Vagina (tissue), 2 donors: ENCODE measurements around the gene TOP3B. TPM values are rescaled to one million over a fixed set of nuclear protein-coding genes. Genes with fewer than 3 reads are reported as not detected.

Experiments used
- DNase-seq, 2 donors: peaks; one replicate each; pipeline ENCODE4 v3.0.0-alpha.2; 2017; ENCODE audit errors: extremely low spot score in 2 of 2
- H3K27ac ChIP-seq: fragments of 200-600 bp; sonication (generic); one replicate; pipeline ENCODE4 v1.5.1; 2019
- H3K27me3 ChIP-seq: fragments of 200-600 bp; sonication (generic); one replicate; pipeline ENCODE4 v1.5.1; 2019
- H3K36me3 ChIP-seq, 2 donors: fragments of 200-600 bp; sonication (generic); one replicate each; pipeline ENCODE4 v1.5.1; 2017 to 2019
- H3K4me1 ChIP-seq: fragments of 200-600 bp; sonication (generic); one replicate; pipeline ENCODE4 v1.5.1; 2019
- H3K4me3 ChIP-seq, 2 donors: fragments of 200-600 bp; sonication (generic); 1 replicate in 1 of 2; 2 replicates in 1 of 2; pipeline ENCODE4 v1.5.1; 2016 to 2019
- H3K9me3 ChIP-seq: fragments of 200-600 bp; sonication (generic); one replicate; pipeline ENCODE4 v1.5.1; 2019
- CTCF ChIP-seq, 3 experiments: fragments of 450-650 bp in 2 of 3; fragments of 200-600 bp in 1 of 3; sonication (generic) in 1 of 3; IDR thresholded peaks; one replicate each; pipeline ENCODE4 v1.5.1; 2017 to 2019; ENCODE audit warnings: antibody characterized with exemption in 3 of 3, mild to moderate bottlenecking in 2 of 3, moderate library complexity in 2 of 3
- POLR2A ChIP-seq, 2 donors: fragments of 450-650 bp; IDR thresholded peaks; one replicate each; pipeline ENCODE4 v1.6.1; 2017; ENCODE audit warnings: antibody characterized with exemption in 2 of 2, mild to moderate bottlenecking in 2 of 2, moderate library complexity in 2 of 2
- POLR2AphosphoS5 ChIP-seq, 2 donors: sonication (generic); formaldehyde crosslinking; IDR thresholded peaks; one replicate each; pipeline ENCODE4 v1.9.0; 2017; ENCODE audit warnings: antibody characterized with exemption in 2 of 2, mild to moderate bottlenecking in 2 of 2, low read depth in 1 of 2; ENCODE audit not compliant: insufficient read depth in 1 of 2
- intact Hi-C: fragments of 100-400 bp; cut with DNase I; formaldehyde crosslinking; loops from one replicate; pipeline ENCODE4 v1.15.1; 2023
- total RNA-seq: library from RNA; depleted of rRNA; stranded (reverse); fragments of >200 nt; gene quantifications from one replicate; pipeline ENCODE4 v1.2.3, GENCODE V29; 2016

The TOP3B gene
- total RNA-seq, 1 donor from 2014 or later, result 42.7 TPM

- no peaks in the 10 kb centered on the region for H3K27me3 ChIP-seq
- H3K9me3 ChIP-seq, result no peaks in the 10 kb centered on the region
- H3K27ac ChIP-seq, result no peak overlapping the region
- no peak overlapping the region for H3K4me3 ChIP-seq
- H3K36me3 ChIP-seq, result peaks cover 0 to 13% of the 10 kb centered on the region in 2 donors
- intact Hi-C loops, result no loop called here
- no peaks in the 10 kb centered on the region for H3K4me1 ChIP-seq
- no peak for DNase-seq
- TF ChIP-seq POLR2AphosphoS5 (IDR thresholded peaks at IDR 0.05; ENCODE audit: insufficient read depth in 1 of 2, low read depth in 1 of 2), result no peak
- no peak for TF ChIP-seq POLR2A (IDR thresholded peaks at IDR 0.05)
- TF ChIP-seq CTCF (IDR thresholded peaks at IDR 0.05), result no peak
Observed at GRCh38 chr22:21920341-21921183, 62.0 kb downstream of the TOP3B start.

GRCh38 chr22:21919526-21920307, 62.9 kb downstream of the TOP3B start:
- intact Hi-C loops, result no loop called here
- DNase-seq, result no peak
- Histone ChIP-seq H3K27me3 (no peaks in the 10 kb centered on the region), H3K36me3 (peaks cover 0 to 13% of the 10 kb centered on the region in 2 donors), H3K4me3 (no peak overlapping the region), H3K4me1 (no peaks in the 10 kb centered on the region), H3K9me3 (no peaks in the 10 kb centered on the region), H3K27ac (no peak overlapping the region)
- TF ChIP-seq CTCF (IDR thresholded peaks at IDR 0.05) (no peak), POLR2A (IDR thresholded peaks at IDR 0.05) (no peak), POLR2AphosphoS5 (IDR thresholded peaks at IDR 0.05; ENCODE audit: insufficient read depth in 1 of 2, low read depth in 1 of 2) (no peak)

- intact Hi-C loops, result no loop called here
- DNase-seq, result no peak
- no peaks in the 10 kb centered on the region for H3K4me1 ChIP-seq
- no peaks in the 10 kb centered on the region for H3K9me3 ChIP-seq
- no peak for TF ChIP-seq POLR2A (IDR thresholded peaks at IDR 0.05)
- no peak for TF ChIP-seq POLR2AphosphoS5 (IDR thresholded peaks at IDR 0.05; ENCODE audit: insufficient read depth in 1 of 2, low read depth in 1 of 2)
- no peak for TF ChIP-seq CTCF (IDR thresholded peaks at IDR 0.05)
- H3K27me3 ChIP-seq, result no peaks in the 10 kb centered on the region
- no peak overlapping the region for H3K4me3 ChIP-seq
- peaks cover 0 to 13% of the 10 kb centered on the region in 2 donors for H3K36me3 ChIP-seq
- H3K27ac ChIP-seq, result no peak overlapping the region
Observed at GRCh38 chr22:21918466-21919185, 64.0 kb downstream of the TOP3B start.

- Histone ChIP-seq H3K4me3 (no peak overlapping the region), H3K9me3 (no peaks in the 10 kb centered on the region), H3K36me3 (peaks cover 0 to 7% of the 10 kb centered on the region in 2 donors), H3K27ac (no peak overlapping the region), H3K4me1 (no peaks in the 10 kb centered on the region), H3K27me3 (no peaks in the 10 kb centered on the region)
- DNase-seq, result no peak
- intact Hi-C loops, result no loop called here
- no peak for TF ChIP-seq CTCF (IDR thresholded peaks at IDR 0.05)
- no peak for TF ChIP-seq POLR2A (IDR thresholded peaks at IDR 0.05)
- TF ChIP-seq POLR2AphosphoS5 (IDR thresholded peaks at IDR 0.05; ENCODE audit: insufficient read depth in 1 of 2, low read depth in 1 of 2), result no peak
Observed at GRCh38 chr22:21917959-21918261, 64.7 kb downstream of the TOP3B start.
